RWPE2 (cell line): ENCODE measurements around the gene FGF22.

ENCODE experiments used
- ATAC-seq: fragments of 200-7000 bp; cut with Tn5 transposase; 3 replicates; pipeline ENCODE4 v1.9.1; 2021; ENCODE audit warnings: low read depth
- DNase-seq: peaks from one replicate; pipeline ENCODE4 v3.0.0-alpha.2; 2020; ENCODE audit warnings: low spot score
- H3K27ac ChIP-seq: fragments of 450-650 bp; 2 replicates; pipeline ENCODE4 v1.5.1; 2017; ENCODE audit warnings: mild to moderate bottlenecking; ENCODE audit not compliant: poor library complexity, severe bottlenecking
- H3K27me3 ChIP-seq: fragments of 250-450 bp; sonication (Bioruptor Pico); 2 replicates; pipeline ENCODE4 v1.5.1; 2021; ENCODE audit warnings: mild to moderate bottlenecking, moderate library complexity; ENCODE audit not compliant: insufficient read depth, poor library complexity, severe bottlenecking
- H3K36me3 ChIP-seq: fragments of 250-450 bp; sonication (Bioruptor Pico); 2 replicates; pipeline ENCODE4 v1.5.1; 2020; ENCODE audit warnings: low read depth, mild to moderate bottlenecking, moderate library complexity
- H3K4me1 ChIP-seq: fragments of 250-450 bp; sonication (Bioruptor Pico); 2 replicates; pipeline ENCODE4 v1.5.1; 2021; ENCODE audit warnings: mild to moderate bottlenecking, moderate library complexity; ENCODE audit not compliant: insufficient read depth, poor library complexity, severe bottlenecking
- H3K4me3 ChIP-seq: fragments of 250-450 bp; sonication (Bioruptor Pico); 2 replicates; pipeline ENCODE4 v1.5.1; 2021; ENCODE audit warnings: mild to moderate bottlenecking, moderate library complexity; ENCODE audit not compliant: severe bottlenecking
- H3K9me3 ChIP-seq: fragments of 250-450 bp; sonication (Bioruptor Pico); 2 replicates; pipeline ENCODE4 v1.5.1; 2021; ENCODE audit warnings: mild to moderate bottlenecking, moderate library complexity; ENCODE audit not compliant: severe bottlenecking
- CTCF ChIP-seq: fragments of 450-650 bp; IDR thresholded peaks from one replicate; pipeline ENCODE4 v1.5.1; 2017; ENCODE audit warnings: mild to moderate bottlenecking, moderate library complexity; ENCODE audit not compliant: poor library complexity, severe bottlenecking

FGF22 gene

GRCh38 chr19:633786-634639, 5.7 kb upstream of the FGF22 start:
- TF ChIP-seq CTCF: no peak

GRCh38 chr19:634975-635652, 4.6 kb upstream of the FGF22 start:
- no peak for TF ChIP-seq CTCF
- Histone ChIP-seq H3K27me3 (no peaks in the 10 kb centered on the region), H3K9me3 (no peaks in the 10 kb centered on the region), H3K4me1 (peaks cover 2% of the 10 kb centered on the region), H3K27ac (no peak overlapping the region), H3K36me3 (peaks cover 12% of the 10 kb centered on the region; the same call in 1 of the 2 replicates), H3K4me3 (no peak overlapping the region)
- DNase-seq (no peak), ATAC-seq (no peak)

More at GRCh38 chr19:633786-634639, 5.7 kb upstream of the FGF22 start:
- Histone ChIP-seq H3K27ac (peak overlapping the region; percentile 46), H3K27me3 (no peaks in the 10 kb centered on the region), H3K9me3 (no peaks in the 10 kb centered on the region), H3K4me1 (peaks cover 2% of the 10 kb centered on the region), H3K36me3 (peaks cover 16% of the 10 kb centered on the region; the same call in 1 of the 2 replicates), H3K4me3 (peak overlapping the region; percentile 68)
- ATAC-seq (no peak), DNase-seq (no peak)

GRCh38 chr19:638906-639252, 800 bp upstream of the FGF22 start:
- DNase-seq (no peak), ATAC-seq (no peak)
- no peak for TF ChIP-seq CTCF
- Histone ChIP-seq H3K4me3 (no peak overlapping the region), H3K27ac (no peak overlapping the region), H3K27me3 (no peaks in the 10 kb centered on the region), H3K9me3 (no peaks in the 10 kb centered on the region), H3K36me3 (no peaks in the 10 kb centered on the region), H3K4me1 (no peaks in the 10 kb centered on the region)

GRCh38 chr19:640161-640558, 481 bp downstream of the FGF22 start:
- TF ChIP-seq CTCF: no peak
- Histone ChIP-seq H3K9me3 (no peaks in the 10 kb centered on the region), H3K27ac (no peak overlapping the region), H3K27me3 (no peaks in the 10 kb centered on the region), H3K36me3 (no peaks in the 10 kb centered on the region), H3K4me1 (no peaks in the 10 kb centered on the region), H3K4me3 (peak overlapping the region; percentile 23)
- DNase-seq (no peak), ATAC-seq (no peak)
